ENCODE results near the gene LIPC.
A peak's percentile ranks its signal among the peaks of the same experiment; 100 is the strongest.

The LIPC gene

DNA sequence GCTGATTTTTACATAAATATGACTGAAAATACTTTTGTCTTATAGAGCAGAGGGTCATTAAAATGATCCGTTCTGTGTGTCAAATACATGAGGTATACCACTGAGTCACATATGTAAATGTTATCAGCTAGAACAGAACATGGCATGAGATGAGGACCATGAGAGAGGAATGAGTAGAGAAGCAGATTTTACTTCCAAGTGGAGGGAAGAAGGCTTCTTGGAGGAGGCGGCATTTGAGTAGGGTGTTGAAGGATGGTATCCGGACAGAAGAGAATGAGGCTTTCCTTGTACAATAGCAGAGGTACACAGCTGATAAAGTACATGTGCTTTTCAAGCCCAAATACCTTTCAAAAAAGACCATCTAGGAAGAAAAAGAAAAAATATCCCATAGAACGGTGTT lies 4.8 kb downstream of the LIPC start:
- no peak for DNase-seq (ENCODE audit: low read depth)

DNA sequence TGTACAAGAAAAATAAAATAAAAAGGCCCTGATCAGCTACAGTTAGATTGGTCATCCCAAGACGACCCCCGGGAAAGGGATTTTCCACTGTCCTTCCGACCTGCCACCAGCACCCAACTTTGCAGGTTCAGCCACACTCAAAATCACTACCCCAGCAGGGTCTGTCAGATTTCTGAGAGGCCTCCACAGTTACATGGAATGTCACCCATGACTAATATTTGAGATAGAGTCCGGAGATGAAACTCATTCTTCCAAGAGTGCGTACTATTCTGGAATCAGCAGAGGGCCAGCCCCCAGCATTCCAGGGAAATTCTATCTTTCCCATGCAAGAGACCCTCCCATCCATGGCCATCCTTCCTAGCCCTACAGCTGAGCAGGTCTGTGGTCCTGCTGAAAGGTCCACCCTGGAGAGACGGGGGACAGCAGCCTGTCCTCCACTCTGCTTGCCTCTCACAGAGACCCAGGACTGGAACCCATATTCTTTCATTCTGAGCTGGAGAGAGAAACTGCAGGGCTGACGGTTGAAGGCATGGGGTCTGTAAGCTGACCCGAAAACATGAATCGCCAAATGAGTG lies 5.8 kb downstream of the LIPC start:
- DNase-seq (ENCODE audit: low read depth): no peak

DNA sequence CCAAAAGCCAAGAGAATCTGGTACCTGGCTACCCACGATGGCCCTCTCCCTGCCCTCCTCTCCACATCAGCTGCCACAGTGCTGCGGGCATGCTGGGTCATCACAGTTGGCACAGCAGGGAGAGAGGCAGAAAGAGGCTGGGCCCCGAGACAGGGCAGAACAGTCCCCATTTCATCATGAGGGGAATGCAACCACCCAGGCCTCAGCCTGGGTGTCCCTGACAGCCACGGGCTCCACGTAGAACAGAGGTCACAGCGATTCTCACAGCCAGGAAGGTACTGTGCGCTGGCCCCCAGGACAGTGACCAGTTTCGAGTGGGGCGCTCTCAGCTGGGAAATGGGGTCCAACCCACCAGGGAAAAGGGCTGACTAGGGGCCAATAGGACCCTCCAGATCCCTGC lies 6.3 kb downstream of the LIPC start:
- no peak for DNase-seq (ENCODE audit: low read depth)

DNA sequence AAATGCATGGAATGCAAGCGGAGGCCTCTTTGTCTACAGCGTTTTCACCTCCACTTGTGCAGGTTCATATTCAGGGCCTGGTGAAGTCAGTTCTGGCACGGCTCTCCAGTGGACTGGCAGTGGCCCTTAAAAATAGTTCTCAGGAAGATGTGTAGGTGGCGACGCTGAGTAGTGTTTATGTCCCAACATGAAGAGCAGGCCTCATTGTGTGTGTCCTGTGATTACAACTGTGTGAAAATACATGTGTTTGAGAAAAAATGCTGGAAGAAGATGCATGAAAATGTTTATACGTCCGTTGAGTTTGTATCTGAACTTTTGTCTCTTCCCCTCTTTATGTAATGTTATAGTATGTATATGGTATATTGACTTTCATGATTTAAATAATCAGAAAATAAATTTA lies 7.2 kb downstream of the LIPC start:
- DNase-seq (ENCODE audit: low read depth): peak; percentile 60

DNA sequence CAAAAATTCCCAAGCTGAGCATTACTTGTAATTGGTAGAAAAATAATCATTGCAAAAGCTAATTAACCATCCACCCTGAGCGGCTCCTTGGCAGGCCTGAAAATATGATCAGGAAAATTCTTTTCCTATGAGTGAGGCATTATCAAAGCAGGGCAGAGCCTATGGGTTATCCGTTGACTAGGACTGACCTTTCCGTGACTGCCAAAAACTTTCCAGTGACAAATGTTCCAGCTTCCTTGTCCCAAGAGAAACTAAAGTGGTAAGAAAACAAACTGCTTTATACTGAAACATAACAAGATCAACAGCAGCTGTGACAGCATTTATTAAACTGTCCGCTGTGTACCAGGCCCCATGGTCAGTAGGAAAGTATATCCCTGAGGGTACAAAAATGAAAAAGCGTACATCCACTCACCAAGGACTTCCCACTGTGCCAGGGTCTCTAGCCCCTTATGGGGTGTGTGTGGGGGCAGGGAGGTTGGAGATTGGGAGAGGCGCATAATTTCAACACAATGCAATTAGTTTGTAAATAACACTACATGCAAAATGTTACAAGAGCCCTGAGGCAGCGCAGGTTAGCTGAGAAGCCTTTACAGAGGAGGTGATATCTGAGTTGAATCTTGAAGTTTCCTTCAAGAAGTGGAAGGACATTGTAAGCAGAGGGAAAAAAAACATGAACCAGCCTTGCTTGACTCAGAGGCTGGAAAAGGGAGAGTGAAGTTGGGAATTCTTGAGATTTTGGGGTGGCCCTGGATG lies 8.5 kb downstream of the LIPC start:
- DNase-seq (ENCODE audit: low read depth): no peak

DNA sequence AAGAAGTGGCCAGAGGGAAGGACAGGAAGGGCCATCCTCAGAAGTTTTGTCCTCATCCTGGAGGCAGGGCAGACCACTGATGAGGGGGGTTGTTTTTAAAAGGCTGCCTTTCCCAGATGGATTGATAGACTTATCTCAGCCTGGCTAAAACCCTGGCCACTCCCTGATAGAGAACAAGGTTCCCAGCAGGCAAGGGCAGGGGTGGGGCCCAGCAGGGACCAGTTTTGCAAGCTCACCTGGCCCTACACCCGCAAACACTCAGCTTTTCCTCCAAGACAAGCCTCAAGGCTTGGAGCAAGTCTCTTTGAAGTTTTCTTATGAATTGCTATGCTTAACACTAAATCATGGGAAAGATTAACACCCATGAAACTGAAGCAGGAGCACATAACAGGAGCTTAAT lies 9.1 kb downstream of the LIPC start:
- no peak for DNase-seq (ENCODE audit: low read depth)

DNA sequence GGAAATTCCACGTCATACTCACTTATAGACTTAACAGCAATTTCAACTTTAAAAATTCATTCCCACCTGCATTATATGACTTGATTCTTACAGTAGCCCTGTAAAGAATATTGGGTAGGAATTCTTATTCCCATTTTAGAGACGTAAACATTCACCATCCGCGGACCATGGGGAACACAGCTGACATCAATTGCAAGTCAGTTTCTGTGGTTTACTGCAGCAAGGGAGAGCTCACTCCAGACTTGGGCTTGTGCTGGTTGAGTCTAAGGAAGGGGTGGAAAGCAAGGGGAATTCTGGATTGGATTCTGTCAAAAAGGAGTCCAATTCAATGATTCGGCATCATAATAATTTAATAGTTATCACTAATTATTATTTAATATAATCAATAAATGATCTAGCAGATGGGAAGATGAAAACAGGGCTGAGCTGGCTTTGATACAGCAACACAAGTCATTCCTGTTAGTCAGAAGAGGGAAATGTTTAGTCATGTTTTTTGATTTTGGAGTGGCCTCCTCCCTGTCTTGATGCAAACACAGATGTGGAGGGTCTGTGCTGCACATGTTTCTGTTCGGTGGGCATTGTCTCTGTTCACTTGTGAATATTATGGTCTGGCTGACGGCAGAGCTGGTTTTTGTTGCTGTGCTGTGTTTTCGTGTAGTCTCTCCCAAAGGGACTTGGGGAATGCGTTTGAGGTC lies 9.7 kb downstream of the LIPC start:
- DNase-seq (ENCODE audit: low read depth): peak; percentile 81

DNA sequence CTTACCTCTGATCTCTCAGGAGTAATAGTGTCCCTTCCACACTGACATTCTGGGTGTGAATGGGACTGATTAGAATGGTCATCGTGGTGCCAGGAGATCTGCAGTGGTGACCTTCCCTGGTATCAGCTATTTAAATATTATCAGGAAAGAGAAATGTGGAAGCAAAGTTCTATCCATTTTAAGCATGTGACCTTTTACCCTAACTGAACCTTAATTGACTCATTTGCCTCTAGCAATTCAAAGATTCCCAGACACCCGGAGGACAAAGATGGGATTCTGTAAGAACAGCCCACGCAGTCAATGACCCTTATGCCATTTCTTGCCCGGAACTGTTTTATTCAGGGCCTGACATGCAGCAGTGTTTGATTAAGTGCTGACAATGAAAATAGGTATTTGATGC lies 10.3 kb downstream of the LIPC start:
- DNase-seq (ENCODE audit: low read depth): no peak

DNA sequence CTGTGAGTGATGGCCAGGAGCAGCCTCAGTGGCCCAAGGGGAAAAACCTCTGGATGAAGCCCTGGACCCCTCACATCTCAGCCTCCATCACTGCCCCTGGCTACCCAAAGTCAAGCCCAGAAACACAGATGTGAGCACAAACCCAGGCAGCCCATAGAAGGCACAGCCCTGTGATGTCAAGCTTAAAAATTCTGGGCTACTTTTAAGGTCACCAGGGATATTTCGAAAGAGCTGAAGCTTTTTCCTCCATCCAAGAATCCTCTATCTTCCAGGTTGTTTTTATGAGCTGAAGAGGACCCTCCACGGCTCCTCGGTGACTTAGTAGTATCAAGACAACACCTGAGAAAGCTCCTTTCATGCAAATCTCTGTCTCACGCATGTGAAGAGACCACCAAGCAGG lies 11.5 kb downstream of the LIPC start:
- no peak for DNase-seq (ENCODE audit: low read depth)

DNA sequence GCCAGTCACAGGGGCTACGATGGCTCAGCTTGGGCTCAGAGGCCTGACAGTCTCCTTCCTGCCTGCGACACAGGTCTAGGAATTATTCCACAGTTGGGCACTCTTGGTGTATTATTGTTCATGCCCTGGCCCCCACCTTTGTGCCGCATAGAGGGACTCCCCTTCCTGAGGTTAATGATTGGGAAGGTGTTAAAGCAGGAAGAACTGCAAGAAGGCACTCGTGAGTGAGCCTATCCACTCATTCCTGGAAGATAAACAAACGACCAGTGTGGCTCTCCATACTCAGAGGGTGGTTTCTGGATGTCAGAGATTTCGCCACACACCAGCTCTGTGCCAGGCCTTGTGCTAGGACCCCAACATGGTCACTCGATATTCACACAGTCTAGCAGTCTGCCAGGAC lies 12.3 kb downstream of the LIPC start:
- DNase-seq (ENCODE audit: low read depth): no peak

DNA sequence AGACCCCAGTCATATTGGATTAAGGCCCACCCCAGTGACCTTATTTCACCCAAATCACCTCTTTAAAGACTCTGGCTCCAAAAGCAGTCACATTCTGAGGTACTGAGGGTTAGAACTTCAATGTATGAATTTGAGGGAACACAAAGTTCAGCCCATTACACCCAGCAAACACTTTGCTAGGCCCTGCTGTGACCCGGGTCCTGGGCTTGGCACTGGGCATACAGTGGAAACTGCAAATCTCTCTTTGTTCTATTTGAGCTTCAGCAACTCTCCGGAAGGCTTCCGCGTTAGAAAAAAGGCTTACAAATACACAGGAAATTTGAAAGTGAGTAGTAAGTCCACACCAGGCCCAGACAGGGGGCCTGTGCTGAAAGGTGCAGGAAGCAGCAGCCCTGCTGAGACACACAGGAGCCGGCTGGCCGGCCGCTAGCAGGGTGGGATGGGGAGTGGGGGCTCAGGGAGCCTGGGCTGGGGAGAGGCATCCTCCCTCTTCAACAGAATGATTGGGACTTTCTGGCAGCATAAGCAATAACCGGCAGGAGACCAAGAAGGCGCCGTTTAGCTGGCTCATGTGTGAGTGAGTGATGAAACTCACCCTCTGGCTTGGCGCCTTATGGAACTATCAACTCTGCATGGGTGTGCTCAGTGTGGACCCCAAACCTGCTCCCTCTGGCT lies 13.0 kb downstream of the LIPC start:
- DNase-seq (ENCODE audit: low read depth): no peak

DNA sequence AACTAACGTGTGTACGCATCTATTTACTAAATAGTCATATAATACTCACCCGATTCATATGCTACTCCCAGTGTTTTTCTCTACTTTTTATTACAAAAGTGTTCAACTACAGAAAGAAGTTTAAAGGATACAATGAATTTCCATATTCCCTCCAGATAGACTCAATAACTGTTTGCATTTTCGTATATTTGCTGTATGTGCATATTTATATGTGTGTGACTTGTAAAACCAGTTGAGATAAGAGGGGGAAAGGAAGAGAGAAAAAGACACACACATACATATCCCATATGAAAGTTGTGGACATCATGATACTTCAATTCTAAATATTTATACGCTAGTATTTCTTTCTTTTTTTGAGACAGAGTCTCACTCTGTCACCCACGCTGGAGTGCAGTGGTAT lies 14.1 kb downstream of the LIPC start:
- no peak for DNase-seq (ENCODE audit: low read depth)

DNA sequence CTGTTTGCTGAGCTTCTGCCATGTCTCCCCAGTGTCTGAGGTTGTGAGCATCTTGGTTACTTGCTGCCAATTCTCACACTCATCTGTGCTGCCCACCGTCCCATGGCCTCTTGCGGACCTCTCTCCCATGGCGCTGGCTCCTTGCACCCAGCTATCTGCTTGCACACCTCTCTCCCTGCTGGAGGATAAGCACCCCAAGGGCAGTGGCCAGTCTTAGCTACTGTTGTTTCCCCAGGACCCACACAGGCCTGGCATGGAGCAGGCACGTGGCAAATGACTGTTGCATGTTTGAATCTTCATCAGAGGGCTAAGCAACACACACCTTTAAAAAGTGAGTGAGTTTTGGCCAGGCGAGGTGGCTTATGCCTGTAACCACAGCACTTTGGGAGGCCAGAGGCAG lies 14.7 kb downstream of the LIPC start:
- DNase-seq (ENCODE audit: low read depth): no peak

DNA sequence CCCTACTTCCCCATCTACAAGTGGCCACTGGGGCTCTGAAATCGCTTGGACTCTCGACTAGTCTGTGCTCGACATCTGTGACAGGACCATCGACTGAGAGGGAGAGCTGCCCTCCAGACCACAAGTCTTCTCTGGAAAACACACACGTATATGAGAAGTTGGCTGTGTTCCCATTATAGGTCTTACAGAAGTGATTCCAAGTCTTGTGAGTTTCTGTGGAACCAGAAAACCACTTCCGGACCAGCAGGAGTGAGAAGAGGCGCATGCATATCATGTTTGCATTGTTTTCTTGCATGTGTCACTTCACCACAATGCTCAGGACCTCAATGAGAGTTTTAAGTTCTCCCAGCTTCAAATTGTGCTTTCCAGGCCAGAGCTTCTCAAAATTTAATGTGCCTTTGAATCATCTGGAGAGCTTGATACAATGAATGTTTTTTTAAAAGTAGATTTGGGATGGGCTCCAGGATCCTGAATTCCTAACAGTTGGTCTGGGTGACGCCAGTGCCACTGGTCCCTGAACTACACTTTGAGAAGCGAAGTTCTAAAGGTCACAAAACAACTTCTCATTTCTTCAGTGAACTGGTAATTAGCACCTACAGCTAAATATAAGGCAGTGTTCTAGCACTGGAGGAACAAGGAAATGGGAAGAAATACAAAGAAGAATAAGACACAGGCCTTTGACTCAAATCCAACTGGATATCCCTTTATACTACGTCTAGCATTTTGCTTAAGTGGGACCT lies 15.7 kb downstream of the LIPC start:
- DNase-seq (ENCODE audit: low read depth): no peak

DNA sequence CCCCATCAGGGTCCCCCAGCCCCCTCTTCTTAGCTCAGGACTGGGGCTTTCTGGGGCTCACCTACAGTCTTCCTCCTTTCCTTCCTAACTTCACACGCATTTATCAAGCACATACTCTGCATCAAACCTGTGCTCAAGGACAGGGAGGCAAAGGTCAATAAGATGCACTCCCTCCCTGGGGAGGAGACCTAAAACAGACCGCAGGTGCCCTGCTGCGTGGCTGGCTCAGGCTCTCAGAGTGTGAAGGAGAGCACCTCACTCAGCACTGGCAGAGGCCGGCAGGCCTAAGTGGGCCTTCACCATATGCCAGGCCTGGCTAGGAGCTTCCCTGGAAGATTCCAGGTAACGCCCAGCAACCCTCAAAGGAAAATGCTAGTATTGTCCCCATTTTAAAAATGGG lies 16.5 kb downstream of the LIPC start:
- no peak for DNase-seq (ENCODE audit: low read depth)

DNA sequence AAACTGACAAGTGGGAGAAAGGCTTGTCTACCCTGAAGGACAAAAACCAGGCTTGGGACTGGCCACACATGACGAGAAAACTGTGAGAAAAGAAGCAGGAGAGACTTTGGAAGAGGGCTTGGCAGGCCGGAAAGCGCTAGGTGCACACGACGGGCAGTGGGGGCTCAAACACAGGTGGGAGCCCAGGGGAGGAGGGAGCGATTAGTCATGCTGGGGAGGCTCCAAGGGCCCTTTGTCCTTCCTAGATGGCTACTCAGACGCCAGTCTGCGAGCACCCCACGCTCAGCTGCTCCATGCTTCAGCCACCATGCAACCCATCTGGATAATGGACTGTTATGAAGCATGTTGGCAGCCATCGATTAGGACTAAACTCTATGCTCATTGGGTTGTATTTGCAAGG lies 17.1 kb downstream of the LIPC start:
- DNase-seq (ENCODE audit: low read depth): no peak

DNA sequence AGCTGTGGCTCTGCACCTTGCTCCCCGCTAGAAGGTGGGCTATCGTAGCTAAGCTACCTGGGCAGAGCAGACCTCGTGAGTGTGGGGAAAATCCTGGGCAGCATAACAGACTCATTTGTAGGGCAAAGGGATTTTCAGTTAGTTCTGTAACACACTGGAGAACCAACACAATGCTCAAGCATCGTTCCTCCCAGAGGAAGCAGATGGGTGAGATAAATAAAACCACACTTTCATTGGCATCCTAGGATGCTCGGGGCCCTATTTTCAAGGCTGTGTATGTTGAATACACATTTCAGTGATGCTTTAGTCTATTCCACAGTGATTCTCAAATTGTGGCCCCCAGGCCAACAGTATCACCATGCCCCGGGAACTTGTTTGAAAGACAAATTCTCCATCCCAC lies 20.0 kb downstream of the LIPC start:
- DNase-seq (ENCODE audit: low read depth): no peak

DNA sequence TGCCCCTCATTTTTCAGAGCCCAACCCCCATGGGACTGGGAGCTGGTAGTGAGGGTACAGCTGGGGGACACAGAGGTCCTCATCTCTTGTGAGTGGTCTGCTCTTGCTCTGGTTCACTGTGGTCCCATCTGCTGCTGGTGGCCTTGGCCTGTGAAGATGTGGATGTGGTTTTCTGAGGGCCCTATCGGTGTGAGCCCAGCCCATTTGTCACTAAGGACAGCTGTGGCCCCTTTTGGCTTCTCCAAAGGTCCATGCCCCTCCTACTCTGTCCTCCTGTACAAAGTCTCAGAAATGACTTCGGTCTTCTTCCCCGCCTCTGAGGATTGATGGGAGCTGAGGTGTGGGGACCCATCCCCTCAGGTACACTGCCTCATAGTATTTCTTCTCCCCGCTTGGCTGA lies 21.0 kb downstream of the LIPC start:
- no peak for DNase-seq (ENCODE audit: low read depth)

DNA sequence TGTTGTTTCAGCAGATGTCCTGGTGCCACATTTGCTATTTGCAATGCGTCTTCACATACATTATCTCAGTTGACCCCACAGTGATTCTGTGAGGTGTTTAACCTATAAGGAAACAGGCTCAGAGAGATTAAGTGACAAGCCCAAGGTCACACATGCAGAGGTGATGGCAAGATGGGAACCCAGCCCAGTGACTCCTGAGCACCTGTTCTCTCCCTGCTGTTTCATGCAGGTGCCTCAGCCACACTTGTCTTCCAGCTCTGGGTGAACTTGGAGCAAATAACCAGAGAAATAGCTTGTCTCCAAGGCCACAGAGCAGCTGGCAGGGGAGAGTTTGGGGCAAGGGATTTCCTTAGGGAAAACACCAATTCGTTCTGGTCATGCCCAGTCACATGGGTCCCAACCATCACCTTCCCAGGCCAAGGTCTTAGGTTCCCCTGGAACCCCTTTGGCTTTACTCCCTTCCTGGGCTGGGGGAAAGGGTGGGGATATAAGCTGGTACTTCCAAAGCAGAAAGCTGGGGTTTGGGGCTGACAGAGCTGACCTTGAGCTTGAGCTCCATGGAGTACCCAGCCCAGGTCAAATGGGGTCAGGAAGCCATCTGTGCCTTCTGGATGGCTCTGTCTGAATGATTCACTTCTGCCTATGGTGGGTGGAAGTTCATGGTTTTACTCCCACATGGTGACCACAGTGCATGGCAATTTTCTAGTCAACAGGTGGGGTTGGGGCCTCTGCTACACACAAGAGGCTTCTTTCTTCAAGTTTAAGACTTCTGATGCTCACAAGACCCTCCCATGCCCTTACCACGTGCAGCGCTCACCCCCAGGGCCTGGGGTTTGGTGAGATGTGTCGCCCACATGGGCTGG lies 22.4 kb downstream of the LIPC start:
- no peak for DNase-seq (ENCODE audit: low read depth)

DNA sequence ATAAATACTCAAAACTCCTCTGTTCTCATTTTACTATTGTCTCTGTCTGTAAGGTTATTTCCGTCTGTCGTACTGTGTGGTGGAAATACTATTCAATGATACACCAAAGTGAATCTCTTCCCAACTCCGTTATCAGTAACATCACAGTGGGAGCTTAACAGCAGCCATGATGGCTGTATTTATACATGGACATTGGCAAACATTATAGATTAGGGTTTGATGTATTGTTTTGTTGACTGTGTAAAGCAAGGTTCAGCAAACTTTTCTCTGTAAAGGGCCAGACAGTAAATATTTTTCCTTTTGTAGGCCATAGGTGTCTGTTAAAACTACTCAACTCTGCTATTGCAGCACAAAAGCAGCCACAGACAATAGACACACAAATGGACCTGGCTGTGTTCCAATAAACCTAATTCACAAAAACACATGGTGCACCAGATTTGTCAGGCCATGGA lies 23.2 kb downstream of the LIPC start:
- DNase-seq (ENCODE audit: low read depth): no peak

DNA sequence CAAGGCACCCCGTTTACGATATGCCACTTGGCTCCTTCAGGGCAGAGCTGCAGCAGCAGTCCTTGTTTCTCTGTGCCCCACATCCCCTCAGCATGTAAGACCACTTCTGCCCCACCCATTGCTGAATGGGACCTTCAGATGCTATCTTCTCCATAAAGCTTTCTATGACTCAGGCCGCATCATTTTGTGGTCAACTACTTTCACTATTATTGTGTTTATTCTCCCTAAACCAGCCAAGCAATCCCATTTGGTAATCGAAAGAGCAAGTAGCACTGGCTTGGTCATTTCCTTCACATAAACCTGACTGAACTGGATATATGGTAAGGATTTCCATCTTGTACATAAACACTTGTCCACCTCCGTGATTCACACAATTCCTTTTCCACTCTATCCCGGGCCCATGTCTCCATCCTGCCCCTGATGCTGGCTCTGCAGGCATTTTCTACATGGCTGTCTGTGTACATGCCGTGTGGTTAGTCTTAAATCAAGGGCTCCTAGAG lies 25.7 kb downstream of the LIPC start:
- no peak for DNase-seq (ENCODE audit: low read depth)

Measured in fibroblast of the conjunctiva (primary cell).